ENCODE measurements around the gene BRIX1.

The BRIX1 gene

DNA sequence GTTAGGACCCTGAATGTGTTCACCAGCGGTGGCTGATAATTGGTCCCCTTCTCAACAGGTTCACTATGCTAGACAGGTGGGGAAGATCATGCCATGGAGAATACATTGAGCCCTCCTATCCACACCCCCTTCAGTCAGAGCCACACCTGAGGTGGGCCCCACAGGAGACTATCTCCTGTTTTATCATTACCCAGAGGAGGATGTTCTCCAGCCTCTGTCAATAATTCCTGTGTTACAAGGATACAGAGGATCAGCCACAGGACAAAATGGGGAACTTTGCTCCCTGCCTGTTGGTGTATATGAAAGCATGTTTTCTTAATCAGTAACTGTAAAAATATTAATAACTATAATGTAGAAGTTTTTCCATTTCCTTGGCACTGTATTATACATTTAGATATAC, 26.1 kb upstream of the BRIX1 start:
- TF ChIP-seq NFIC (IDR thresholded peaks at IDR 0.05) (no peak), TCF12 (IDR thresholded peaks at IDR 0.05; ENCODE audit: low read depth) (no peak), FOXM1 (IDR thresholded peaks at IDR 0.05; ENCODE audit: borderline replicate concordance, low read depth) (no peak), YY1 (IDR thresholded peaks at IDR 0.05; ENCODE audit: low read depth) (no peak)
- TF ChIP-seq, protein P1, sequence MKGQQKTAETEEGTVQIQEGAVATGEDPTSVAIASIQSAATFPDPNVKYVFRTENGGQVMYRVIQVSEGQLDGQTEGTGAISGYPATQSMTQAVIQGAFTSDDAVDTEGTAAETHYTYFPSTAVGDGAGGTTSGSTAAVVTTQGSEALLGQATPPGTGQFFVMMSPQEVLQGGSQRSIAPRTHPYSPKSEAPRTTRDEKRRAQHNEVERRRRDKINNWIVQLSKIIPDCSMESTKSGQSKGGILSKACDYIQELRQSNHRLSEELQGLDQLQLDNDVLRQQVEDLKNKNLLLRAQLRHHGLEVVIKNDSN (IDR thresholded peaks at IDR 0.05), result no peak
- TF ChIP-seq, protein P2, sequence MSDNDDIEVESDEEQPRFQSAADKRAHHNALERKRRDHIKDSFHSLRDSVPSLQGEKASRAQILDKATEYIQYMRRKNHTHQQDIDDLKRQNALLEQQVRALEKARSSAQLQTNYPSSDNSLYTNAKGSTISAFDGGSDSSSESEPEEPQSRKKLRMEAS (IDR thresholded peaks at IDR 0.05), result no peak

DNA sequence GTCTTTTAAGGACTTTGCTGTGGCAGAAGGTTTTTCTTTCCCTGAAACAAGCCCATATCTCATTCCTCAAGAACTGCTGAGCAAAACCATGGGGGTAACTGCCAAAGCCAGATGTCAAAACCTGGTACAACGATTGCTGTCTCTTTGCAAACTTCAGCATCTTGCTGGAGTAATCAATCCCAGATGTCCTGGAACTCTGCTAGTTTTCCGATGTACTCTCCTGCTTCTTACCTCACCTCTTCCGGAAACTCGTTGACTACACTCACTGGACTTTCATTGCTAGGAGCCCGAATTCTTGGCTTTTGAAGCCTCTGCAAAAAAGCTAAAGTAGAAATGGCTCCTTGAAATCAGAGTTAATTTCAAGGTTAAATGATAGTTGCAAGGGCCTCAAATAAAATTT, 23.5 kb upstream of the BRIX1 start:
- TF ChIP-seq TEAD4 (IDR thresholded peaks at IDR 0.05) (no peak), EP300 (IDR thresholded peaks at IDR 0.05; ENCODE audit: borderline replicate concordance) (no peak), TAF1 (IDR thresholded peaks at IDR 0.05; ENCODE audit: low read depth) (no peak)

DNA sequence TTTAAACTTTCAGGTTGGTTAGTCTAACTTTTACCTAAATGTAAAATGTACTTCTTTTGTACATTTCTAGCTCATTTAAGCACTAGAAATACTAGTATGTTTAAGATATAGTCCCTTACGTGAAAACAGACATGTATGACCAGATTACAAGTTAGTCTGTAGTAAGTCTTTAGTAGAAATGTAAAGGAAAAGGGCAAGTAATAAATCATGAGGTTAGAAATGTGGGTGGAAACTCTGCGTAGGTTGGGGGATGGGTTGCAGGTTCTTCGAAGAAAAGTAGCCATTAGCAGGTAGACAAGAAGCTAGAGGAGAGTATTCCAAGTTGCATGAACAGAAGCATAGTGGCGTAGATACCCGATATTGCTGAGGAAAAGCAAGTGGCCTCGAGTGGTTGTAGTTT, 23.1 kb upstream of the BRIX1 start:
- TF ChIP-seq RAD21 (IDR thresholded peaks at IDR 0.05; ENCODE audit: low read depth), result no peak
- TF ChIP-seq ZBTB7A (IDR thresholded peaks at IDR 0.05; ENCODE audit: low read depth), result no peak
- no peak for TF ChIP-seq TCF12 (IDR thresholded peaks at IDR 0.05; ENCODE audit: low read depth)
- TF ChIP-seq FOXM1 (IDR thresholded peaks at IDR 0.05; ENCODE audit: borderline replicate concordance, low read depth), result no peak
- TF ChIP-seq YY1 (IDR thresholded peaks at IDR 0.05; ENCODE audit: low read depth), result no peak
- TF ChIP-seq EGR1 (IDR thresholded peaks at IDR 0.05), result no peak
- TF ChIP-seq EP300 (IDR thresholded peaks at IDR 0.05; ENCODE audit: borderline replicate concordance), result no peak
- no peak for TF ChIP-seq TAF1 (IDR thresholded peaks at IDR 0.05; ENCODE audit: low read depth)
- TF ChIP-seq, protein P2 (IDR thresholded peaks at IDR 0.05), result no peak
- TF ChIP-seq, protein P1 (IDR thresholded peaks at IDR 0.05), result no peak
- TF ChIP-seq CREB1 (IDR thresholded peaks at IDR 0.05; ENCODE audit: low read depth), result no peak
- TF ChIP-seq NFIC (IDR thresholded peaks at IDR 0.05), result no peak
- no peak for TF ChIP-seq CEBPB (IDR thresholded peaks at IDR 0.05)
- no peak for TF ChIP-seq TEAD4 (IDR thresholded peaks at IDR 0.05)

DNA sequence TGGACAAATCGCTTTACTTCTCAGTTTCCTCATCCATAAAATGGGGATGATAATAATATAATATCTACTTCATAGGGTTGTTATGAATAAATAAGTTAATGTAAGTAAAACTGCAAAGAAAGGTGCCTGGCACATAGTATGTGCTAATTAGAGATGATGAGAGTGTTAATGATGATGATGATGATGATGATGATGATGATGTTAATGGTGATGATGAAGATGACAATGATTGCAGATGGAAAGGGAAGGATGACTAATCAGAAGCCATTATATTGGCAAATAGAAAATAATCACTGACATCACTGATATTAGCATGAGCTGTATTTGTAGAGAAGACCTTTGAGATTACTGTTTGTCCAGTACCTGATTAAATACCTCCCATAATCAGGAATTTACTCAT, 20.8 kb upstream of the BRIX1 start:
- no peak for TF ChIP-seq YY1 (IDR thresholded peaks at IDR 0.05; ENCODE audit: low read depth)
- TF ChIP-seq EGR1 (IDR thresholded peaks at IDR 0.05), result no peak
- no peak for TF ChIP-seq FOXM1 (IDR thresholded peaks at IDR 0.05; ENCODE audit: borderline replicate concordance, low read depth)
- TF ChIP-seq, protein P2 (IDR thresholded peaks at IDR 0.05), result no peak
- TF ChIP-seq RAD21 (IDR thresholded peaks at IDR 0.05; ENCODE audit: low read depth), result no peak
- TF ChIP-seq, protein P3, sequence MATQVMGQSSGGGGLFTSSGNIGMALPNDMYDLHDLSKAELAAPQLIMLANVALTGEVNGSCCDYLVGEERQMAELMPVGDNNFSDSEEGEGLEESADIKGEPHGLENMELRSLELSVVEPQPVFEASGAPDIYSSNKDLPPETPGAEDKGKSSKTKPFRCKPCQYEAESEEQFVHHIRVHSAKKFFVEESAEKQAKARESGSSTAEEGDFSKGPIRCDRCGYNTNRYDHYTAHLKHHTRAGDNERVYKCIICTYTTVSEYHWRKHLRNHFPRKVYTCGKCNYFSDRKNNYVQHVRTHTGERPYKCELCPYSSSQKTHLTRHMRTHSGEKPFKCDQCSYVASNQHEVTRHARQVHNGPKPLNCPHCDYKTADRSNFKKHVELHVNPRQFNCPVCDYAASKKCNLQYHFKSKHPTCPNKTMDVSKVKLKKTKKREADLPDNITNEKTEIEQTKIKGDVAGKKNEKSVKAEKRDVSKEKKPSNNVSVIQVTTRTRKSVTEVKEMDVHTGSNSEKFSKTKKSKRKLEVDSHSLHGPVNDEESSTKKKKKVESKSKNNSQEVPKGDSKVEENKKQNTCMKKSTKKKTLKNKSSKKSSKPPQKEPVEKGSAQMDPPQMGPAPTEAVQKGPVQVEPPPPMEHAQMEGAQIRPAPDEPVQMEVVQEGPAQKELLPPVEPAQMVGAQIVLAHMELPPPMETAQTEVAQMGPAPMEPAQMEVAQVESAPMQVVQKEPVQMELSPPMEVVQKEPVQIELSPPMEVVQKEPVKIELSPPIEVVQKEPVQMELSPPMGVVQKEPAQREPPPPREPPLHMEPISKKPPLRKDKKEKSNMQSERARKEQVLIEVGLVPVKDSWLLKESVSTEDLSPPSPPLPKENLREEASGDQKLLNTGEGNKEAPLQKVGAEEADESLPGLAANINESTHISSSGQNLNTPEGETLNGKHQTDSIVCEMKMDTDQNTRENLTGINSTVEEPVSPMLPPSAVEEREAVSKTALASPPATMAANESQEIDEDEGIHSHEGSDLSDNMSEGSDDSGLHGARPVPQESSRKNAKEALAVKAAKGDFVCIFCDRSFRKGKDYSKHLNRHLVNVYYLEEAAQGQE (IDR thresholded peaks at IDR 0.05; ENCODE audit: low read depth), result no peak
- no peak for TF ChIP-seq NFIC (IDR thresholded peaks at IDR 0.05)
- no peak for TF ChIP-seq EP300 (IDR thresholded peaks at IDR 0.05; ENCODE audit: borderline replicate concordance)
- TF ChIP-seq TCF12 (IDR thresholded peaks at IDR 0.05; ENCODE audit: low read depth), result no peak
- TF ChIP-seq CREB1 (IDR thresholded peaks at IDR 0.05; ENCODE audit: low read depth), result no peak
- no peak for TF ChIP-seq CEBPB (IDR thresholded peaks at IDR 0.05)
- no peak for TF ChIP-seq TEAD4 (IDR thresholded peaks at IDR 0.05)
- TF ChIP-seq ZBTB7A (IDR thresholded peaks at IDR 0.05; ENCODE audit: low read depth), result no peak

DNA sequence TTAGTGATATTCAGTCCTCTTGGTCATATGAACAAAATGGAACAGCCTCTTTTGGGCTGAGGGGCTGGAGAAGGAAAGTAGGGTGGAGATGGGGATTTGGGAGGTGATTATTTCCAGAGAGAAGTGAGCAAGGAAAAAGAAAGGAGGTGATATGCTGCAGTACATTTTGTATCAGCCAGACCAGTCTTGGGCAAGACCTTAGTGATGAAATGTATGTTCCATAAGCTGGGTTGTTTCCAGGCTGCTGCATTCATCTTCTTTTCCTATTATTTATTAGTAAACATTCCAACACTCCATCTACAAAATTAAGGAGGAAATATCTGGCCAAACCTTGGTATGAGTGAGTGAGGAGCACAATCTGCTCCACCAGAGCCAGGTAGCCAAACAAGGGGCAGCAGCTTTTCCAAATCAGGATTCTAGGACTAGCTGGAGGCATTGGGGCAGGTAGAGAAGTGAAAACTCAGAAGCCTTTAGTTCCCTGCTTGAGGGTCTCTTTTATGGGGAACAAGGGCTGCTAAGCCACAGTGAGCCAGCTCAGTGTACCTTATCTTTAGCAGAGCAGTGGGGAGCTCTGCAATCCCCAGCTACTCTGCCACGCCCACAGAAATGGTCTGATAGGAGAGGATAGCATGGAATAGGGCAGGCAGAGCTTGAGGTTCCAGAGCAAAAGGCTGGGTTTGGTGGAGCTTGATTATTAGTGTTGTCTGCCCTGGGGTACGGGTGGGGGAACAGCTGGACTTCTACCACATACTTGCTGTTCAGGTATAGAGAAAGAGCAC, 19.7 kb upstream of the BRIX1 start:
- no peak for TF ChIP-seq CEBPB (IDR thresholded peaks at IDR 0.05)
- TF ChIP-seq, protein P2 (IDR thresholded peaks at IDR 0.05), result no peak
- TF ChIP-seq CREB1 (IDR thresholded peaks at IDR 0.05; ENCODE audit: low read depth), result no peak
- no peak for TF ChIP-seq TCF12 (IDR thresholded peaks at IDR 0.05; ENCODE audit: low read depth)
- no peak for TF ChIP-seq FOXM1 (IDR thresholded peaks at IDR 0.05; ENCODE audit: borderline replicate concordance, low read depth)

DNA sequence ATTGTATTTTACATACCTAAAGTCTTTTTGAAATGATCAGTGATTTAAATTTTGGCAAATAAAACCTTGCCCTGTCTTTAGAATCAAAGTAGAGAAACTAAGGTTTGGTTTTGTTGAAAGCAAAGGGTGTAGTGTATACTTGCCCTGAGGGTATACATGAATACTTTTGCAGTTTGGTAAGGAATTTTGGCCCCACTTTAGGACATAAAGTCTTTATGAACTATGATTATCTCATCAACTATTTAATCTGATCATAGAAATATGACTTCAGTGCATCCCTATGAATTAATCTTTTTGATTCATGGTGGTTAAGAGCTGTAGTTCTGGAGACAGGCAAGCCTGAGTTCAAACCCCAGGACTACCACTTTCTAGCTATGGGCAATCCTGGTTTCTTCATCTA, 17.9 kb upstream of the BRIX1 start:
- TF ChIP-seq, protein P1 (IDR thresholded peaks at IDR 0.05), result no peak
- TF ChIP-seq RAD21 (IDR thresholded peaks at IDR 0.05; ENCODE audit: low read depth) (no peak), TAF1 (IDR thresholded peaks at IDR 0.05; ENCODE audit: low read depth) (no peak), EP300 (IDR thresholded peaks at IDR 0.05; ENCODE audit: borderline replicate concordance) (no peak), ZBTB7A (IDR thresholded peaks at IDR 0.05; ENCODE audit: low read depth) (no peak), EGR1 (IDR thresholded peaks at IDR 0.05) (no peak), TEAD4 (IDR thresholded peaks at IDR 0.05) (no peak), CREB1 (IDR thresholded peaks at IDR 0.05; ENCODE audit: low read depth) (no peak)
- TF ChIP-seq, protein P3 (IDR thresholded peaks at IDR 0.05; ENCODE audit: low read depth), result no peak

All from Ishikawa (cell line).